ENCODE measurements around the gene SRRM2.

SRRM2 gene

DNA sequence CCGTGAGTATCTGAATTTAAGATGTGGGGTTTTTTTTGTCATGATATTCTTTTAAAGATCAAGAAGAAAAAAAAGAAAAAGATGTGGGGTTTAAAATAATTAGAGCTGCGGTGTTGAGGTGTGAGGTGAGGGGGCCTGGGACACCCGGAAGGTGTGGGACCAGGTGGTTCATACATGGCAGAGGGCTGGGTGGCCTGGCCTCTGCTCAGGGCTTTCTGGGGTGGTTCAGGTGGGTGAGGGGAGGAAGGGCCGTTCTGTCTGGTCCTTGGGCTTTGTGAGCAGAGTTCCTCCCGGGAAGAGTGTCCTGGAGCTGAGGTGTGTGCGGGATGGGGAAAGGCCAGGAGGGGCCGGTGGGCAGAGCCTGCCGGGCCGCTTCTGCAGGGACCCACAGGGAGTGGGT is 37.4 kb upstream of the SRRM2 start:
- DNase-seq (ENCODE audit: low read depth), result no peak
- peak overlapping the region; percentile 23 for H3K4me3 ChIP-seq (ENCODE audit: low read length)
- TF ChIP-seq, protein P1, sequence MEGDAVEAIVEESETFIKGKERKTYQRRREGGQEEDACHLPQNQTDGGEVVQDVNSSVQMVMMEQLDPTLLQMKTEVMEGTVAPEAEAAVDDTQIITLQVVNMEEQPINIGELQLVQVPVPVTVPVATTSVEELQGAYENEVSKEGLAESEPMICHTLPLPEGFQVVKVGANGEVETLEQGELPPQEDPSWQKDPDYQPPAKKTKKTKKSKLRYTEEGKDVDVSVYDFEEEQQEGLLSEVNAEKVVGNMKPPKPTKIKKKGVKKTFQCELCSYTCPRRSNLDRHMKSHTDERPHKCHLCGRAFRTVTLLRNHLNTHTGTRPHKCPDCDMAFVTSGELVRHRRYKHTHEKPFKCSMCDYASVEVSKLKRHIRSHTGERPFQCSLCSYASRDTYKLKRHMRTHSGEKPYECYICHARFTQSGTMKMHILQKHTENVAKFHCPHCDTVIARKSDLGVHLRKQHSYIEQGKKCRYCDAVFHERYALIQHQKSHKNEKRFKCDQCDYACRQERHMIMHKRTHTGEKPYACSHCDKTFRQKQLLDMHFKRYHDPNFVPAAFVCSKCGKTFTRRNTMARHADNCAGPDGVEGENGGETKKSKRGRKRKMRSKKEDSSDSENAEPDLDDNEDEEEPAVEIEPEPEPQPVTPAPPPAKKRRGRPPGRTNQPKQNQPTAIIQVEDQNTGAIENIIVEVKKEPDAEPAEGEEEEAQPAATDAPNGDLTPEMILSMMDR (IDR thresholded peaks at IDR 0.05; ENCODE audit: insufficient read depth, low read depth, low read length, missing control alignments), result no peak

DNA sequence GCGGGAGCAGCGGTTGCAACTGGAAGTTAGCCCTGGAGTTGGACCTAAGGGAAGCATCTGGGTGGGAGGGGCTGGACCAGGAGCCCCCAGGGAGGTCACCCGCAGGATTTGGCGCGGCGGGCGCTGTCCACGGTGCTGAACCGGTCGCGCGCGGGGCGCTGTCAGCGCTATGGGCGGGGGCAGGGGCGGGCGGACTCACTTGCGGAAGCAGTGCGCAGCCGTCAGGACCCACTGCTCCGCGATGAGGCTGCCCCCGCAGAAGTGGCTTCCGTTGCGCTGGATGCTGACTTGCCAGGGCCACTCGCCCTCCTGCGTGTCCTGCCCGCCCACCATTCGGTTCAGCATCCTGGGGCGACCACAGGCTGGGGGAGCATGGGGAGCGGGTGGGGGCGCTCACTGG is 36.9 kb upstream of the SRRM2 start:
- TF ChIP-seq, protein P1 (IDR thresholded peaks at IDR 0.05; ENCODE audit: insufficient read depth, low read depth, low read length, missing control alignments), result no peak
- peak; percentile 54 for DNase-seq (ENCODE audit: low read depth)
- H3K4me3 ChIP-seq (ENCODE audit: low read length), result peak overlapping the region; percentile 23

DNA sequence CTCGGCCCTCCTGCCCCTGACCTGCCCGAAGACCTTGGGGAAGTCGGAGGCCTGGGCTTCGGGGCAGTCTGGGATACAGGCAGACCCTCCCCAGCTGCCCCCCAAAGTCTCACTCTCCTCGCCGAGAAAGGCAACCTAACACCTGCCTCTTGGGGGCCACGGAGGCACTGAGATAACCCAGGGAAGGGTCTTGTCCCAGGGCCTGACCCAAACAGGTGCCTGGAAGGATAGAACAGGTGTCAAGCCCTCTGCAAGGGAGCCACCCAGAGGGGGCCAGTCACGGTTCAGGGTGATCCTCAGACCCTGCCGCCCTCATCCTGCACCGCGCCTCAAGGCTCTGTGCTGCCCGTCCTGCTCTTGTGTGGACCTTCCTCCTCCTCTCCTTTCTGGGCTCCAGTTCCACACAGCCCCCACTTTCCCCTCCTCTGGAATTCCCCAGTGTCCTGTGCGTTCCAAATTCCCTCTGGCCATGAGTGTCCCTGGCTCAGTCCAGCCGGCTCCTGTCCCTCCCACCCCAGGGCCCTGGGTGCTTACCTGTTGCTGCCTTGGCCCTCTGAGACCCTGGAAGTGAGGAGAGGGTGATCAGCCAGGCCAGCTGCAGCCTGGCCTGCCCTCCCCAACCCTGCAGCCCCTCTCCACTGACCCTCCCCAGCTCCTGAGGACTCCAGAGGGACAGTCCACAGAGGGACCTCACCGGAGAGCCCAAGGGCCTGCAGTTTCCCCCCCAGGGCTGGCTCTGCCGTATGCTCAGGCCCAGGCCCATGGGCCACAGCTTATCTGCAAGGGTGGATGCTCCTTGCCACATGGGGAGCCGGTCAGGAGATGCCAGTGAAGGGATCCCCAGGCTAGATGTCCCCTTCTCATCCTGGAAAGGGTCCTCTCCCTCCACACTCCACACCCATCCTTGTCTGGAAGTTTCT is 36.2 kb upstream of the SRRM2 start:
- DNase-seq (ENCODE audit: low read depth), result no peak
- peak overlapping the region; percentile 10 for H3K4me3 ChIP-seq (ENCODE audit: low read length)
- TF ChIP-seq, protein P1 (IDR thresholded peaks at IDR 0.05; ENCODE audit: insufficient read depth, low read depth, low read length, missing control alignments), result no peak

DNA sequence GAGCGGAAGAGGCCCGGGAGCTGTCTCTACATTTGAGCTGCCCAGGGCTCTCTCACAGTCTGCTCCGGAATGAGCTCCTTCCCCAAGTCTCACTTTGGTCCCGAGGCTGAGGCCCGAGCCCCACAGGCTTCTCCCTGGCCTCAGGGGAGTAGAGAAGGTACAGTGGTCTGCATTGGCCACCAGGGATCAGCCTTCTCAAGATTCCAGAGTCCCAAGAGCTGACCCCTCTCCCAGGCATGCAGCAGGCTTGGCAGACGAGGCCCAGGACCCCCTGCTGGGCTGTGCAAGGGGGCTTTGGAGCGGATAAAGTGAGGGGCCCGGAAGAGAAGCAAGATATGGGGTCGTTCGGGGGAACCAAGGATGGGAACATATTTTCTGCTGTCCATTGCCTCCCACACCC is 35.5 kb upstream of the SRRM2 start:
- no peak overlapping the region for H3K4me3 ChIP-seq (ENCODE audit: low read length)
- TF ChIP-seq, protein P1 (IDR thresholded peaks at IDR 0.05; ENCODE audit: insufficient read depth, low read depth, low read length, missing control alignments), result no peak
- DNase-seq (ENCODE audit: low read depth), result no peak

DNA sequence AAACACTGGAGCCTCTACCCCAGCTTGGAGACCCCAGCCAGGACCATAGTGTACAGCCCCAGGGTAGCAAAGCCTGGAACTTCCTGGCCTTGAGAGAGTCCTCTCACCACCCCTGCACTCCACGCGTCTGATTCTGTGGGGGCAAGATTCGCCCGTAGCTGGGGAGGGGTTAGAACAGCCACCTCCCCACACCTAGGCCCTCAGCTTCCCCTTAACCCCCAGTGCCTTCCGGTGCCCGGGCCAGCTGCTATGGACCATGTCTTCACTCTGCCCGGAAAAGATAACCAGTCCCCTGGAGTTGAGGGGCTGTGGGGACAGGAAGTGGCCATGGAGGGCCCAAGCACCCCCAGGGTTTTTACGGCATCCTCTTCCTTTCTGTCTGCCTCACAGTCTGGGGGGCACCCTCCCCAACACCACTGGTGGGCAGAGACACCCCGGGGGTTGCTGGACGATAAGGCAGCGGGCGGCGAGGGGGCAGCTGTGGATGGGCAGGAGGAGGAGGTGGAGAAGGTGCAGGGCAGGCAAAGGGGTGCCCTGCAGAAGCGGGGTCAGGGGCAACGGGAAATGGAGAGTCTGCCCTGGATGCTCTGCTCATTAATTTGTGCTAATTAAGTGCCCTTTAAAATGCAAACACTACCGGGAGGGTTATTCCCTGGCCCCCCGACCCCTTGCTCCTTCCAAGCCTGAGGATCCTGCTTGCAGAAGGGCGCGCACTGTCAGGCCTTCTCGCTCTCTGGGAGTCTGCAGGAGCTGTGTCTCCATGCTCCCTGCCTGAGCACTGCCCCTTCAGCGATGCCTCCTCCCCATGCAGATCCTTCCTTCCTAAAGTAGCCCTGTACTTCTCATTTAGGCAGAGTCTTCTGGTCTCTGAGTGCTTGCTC is 34.8 kb upstream of the SRRM2 start:
- DNase-seq (ENCODE audit: low read depth), result no peak
- TF ChIP-seq, protein P1 (IDR thresholded peaks at IDR 0.05; ENCODE audit: insufficient read depth, low read depth, low read length, missing control alignments), result no peak
- no peak overlapping the region for H3K4me3 ChIP-seq (ENCODE audit: low read length)

DNA sequence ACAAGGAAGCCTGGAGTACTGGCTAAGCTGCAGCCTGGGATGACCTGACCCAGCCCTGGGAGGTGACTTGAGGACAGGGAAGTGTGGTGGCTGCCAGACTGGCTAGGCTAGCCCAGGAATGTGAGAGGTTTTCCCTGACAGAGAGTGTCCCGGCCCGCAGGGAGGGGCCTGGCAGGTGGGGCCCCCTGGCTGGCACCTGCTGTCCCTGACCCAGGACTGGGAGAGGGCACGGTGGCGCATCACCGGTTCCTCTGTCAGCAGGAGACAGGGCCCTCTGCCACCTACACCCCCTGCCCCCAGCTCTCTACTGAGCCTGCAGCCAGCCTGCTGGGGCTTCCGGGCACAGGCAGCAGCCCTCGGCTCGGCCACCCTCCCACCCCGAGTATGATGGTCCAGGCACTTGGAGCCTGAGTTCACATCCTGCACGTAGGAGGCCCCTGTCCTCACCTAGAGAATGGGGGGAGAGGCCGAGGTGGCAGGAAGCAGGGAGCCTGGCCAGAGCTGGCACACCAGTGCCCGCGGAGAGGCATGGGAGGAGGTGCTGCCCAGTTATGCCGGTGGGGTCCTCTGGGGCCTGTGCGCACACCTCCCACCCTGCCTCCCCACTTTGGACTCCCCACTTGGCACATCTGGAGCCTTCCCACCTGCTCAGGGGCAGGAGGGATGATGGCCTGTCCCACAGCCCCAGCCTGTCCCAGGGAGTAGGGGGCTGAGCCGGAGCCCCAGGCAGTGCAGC is 32.9 kb upstream of the SRRM2 start:
- peak; percentile 42 for DNase-seq (ENCODE audit: low read depth)
- TF ChIP-seq, protein P1 (IDR thresholded peaks at IDR 0.05; ENCODE audit: insufficient read depth, low read depth, low read length, missing control alignments), result no peak

More for the DNA sequence above, 32.9 kb upstream of the SRRM2 start:
- H3K4me3 ChIP-seq (ENCODE audit: low read length), result no peak overlapping the region

All from epithelial cell of esophagus (primary cell).